Trophoblast cell (in vitro differentiated cells and primary cell): ENCODE results near the gene SPATA19.

Source experiments
- DNase-seq, 2 donors: peaks; one replicate each; pipeline ENCODE4 v3.0.0-alpha.2; 2016
- H2AFZ ChIP-seq: 2 replicates; pipeline ENCODE4 v1.6.1; 2013; ENCODE audit warnings: low read length, moderate library complexity, mild to moderate bottlenecking; ENCODE audit not compliant: insufficient read depth, poor library complexity
- H2AK5ac ChIP-seq: 2 replicates; pipeline ENCODE4 v1.6.1; 2013; ENCODE audit warnings: mild to moderate bottlenecking, low read length
- H2BK120ac ChIP-seq: 2 replicates; pipeline ENCODE4 v1.6.1; 2013; ENCODE audit warnings: low read length, mild to moderate bottlenecking, moderate library complexity; ENCODE audit not compliant: insufficient read depth, poor library complexity
- H2BK12ac ChIP-seq: 2 replicates; pipeline ENCODE4 v1.6.1; 2013; ENCODE audit warnings: mild to moderate bottlenecking, low read length, moderate library complexity
- H2BK5ac ChIP-seq: 2 replicates; pipeline ENCODE4 v1.6.1; 2013; ENCODE audit warnings: low read length, low read depth, moderate library complexity, mild to moderate bottlenecking; ENCODE audit not compliant: poor library complexity
- H3K14ac ChIP-seq: 2 replicates; pipeline ENCODE4 v1.6.1; 2013; ENCODE audit warnings: mild to moderate bottlenecking, low read length
- H3K18ac ChIP-seq: 2 replicates; pipeline ENCODE4 v1.6.1; 2013; ENCODE audit warnings: mild to moderate bottlenecking, low read length
- H3K23ac ChIP-seq: 2 replicates; pipeline ENCODE4 v1.6.1; 2013; ENCODE audit warnings: low read length
- H3K27ac ChIP-seq: 2 replicates; pipeline ENCODE4 v1.5.1; 2013; ENCODE audit warnings: low read depth, mild to moderate bottlenecking, inconsistent platforms, low read length, moderate library complexity
- H3K27me3 ChIP-seq: 2 replicates; pipeline ENCODE4 v1.6.1; 2013; ENCODE audit warnings: inconsistent platforms, mild to moderate bottlenecking, low read length, moderate library complexity; ENCODE audit not compliant: insufficient read depth
- H3K36me3 ChIP-seq, 2 experiments: 1 replicate in 1 of 2; 2 replicates in 1 of 2; pipeline ENCODE4 v1.6.1; 2013; ENCODE audit warnings: low read length in 2 of 2, mild to moderate bottlenecking in 2 of 2, moderate library complexity in 1 of 2; ENCODE audit not compliant: insufficient read depth in 2 of 2, control insufficient read depth in 1 of 2
- H3K4ac ChIP-seq: 2 replicates; pipeline ENCODE4 v1.6.1; 2013; ENCODE audit warnings: low read depth, mild to moderate bottlenecking, low read length, moderate library complexity
- H3K4me1 ChIP-seq, 2 experiments: 1 replicate in 1 of 2; 2 replicates in 1 of 2; pipeline ENCODE4 v1.6.1; 2013; ENCODE audit warnings: low read length in 2 of 2, mild to moderate bottlenecking in 2 of 2, moderate library complexity in 1 of 2; ENCODE audit not compliant: insufficient read depth in 2 of 2, control insufficient read depth in 1 of 2
- H3K4me2 ChIP-seq: 2 replicates; pipeline ENCODE4 v1.6.1; 2013; ENCODE audit warnings: inconsistent platforms, mild to moderate bottlenecking, low read length, moderate library complexity
- H3K4me3 ChIP-seq: 2 replicates; pipeline ENCODE4 v1.5.1; 2013; ENCODE audit warnings: mild to moderate bottlenecking, low read depth, low read length, inconsistent platforms
- H3K79me1 ChIP-seq: one replicate; pipeline ENCODE4 v1.6.1; 2013; ENCODE audit warnings: low read length
- H3K79me2 ChIP-seq: 2 replicates; pipeline ENCODE4 v1.6.1; 2013; ENCODE audit warnings: low read length, mild to moderate bottlenecking; ENCODE audit not compliant: control insufficient read depth, insufficient read depth, poor library complexity
- H3K9ac ChIP-seq: 2 replicates; pipeline ENCODE4 v1.6.1; 2013; ENCODE audit warnings: mild to moderate bottlenecking, low read length
- H3K9me3 ChIP-seq: 2 replicates; pipeline ENCODE4 v1.6.1; 2013; ENCODE audit warnings: low read depth, mild to moderate bottlenecking, control low read depth, inconsistent platforms, low read length; ENCODE audit not compliant: insufficient read depth
- H4K12ac ChIP-seq: 2 replicates; pipeline ENCODE4 v1.6.1; 2013; ENCODE audit warnings: low read depth, mild to moderate bottlenecking, low read length, moderate library complexity
- H4K8ac ChIP-seq: 2 replicates; pipeline ENCODE4 v1.6.1; 2013; ENCODE audit warnings: low read depth, mild to moderate bottlenecking, low read length, moderate library complexity
- H4K91ac ChIP-seq: one replicate; pipeline ENCODE4 v1.6.1; 2013; ENCODE audit warnings: low read depth, mild to moderate bottlenecking, low read length, moderate library complexity
- WGBS: extraction: QIAGEN DNeasy Blood & Tissue Kit; methylation state at CpG from one replicate; pipeline ENCODE4 v1.1.7; 2013; ENCODE audit warnings: missing lambda C conversion rate; ENCODE audit not compliant: insufficient read length, insufficient coverage; ENCODE audit errors: extremely low coverage; 5-methylcytosine and 5-hydroxymethylcytosine counted together

The SPATA19 gene

DNA sequence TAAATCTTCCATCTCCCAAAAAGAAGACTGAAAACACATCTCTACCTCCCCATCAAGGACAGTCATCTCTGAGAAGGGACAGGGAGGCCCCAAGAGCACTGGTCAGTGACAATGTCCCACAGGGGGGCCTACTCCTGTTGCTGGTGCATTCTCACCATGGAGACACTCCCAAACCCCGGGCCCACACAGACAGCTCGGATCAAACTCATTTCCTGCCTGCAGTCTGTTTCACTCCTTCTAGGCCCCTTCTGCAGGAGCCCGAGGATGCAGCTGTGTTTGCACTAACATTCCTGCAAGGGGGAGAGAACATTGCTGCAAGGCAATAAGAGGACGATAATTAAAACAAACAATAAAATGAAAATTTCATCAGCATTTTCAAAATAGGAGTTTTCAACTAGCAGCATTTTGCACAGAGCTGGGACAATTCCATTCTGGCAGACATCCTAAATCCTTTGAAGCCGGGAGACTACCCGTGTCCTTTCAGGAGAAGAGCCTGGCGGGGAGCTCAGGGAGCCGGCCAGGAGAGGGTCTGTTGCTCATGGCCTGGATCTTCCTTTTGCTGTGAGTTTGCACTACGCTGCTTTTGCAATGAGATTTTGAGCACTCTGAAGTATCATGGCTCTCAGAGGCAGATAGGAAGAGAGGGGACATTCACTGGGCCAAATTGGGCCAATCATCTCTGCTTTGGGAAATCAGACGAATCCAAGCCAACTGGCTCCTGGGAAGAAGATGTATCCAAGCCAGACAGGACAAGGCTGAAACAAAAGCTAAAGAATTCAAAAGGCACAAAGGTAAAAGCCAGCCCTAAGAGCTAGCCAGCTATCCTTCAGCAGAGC is 33.2 kb downstream of the SPATA19 start:
- H2AFZ ChIP-seq = no peak overlapping the region
- no peak overlapping the region for H4K12ac ChIP-seq
- no peak overlapping the region for H4K8ac ChIP-seq
- no peak overlapping the region for H3K9ac ChIP-seq
- H3K27me3 ChIP-seq = no peaks in the 10 kb centered on the region
- H3K9me3 ChIP-seq = peaks cover 3% of the 10 kb centered on the region
- DNase-seq = no peak
- H3K79me2 ChIP-seq = no peaks in the 10 kb centered on the region
- no peak overlapping the region for H3K4ac ChIP-seq
- no peak overlapping the region for H3K23ac ChIP-seq
- peak overlapping the region; percentile 12 for H4K91ac ChIP-seq
- no peaks in the 10 kb centered on the region for H3K36me3 ChIP-seq
- H3K14ac ChIP-seq = no peak overlapping the region
- no peak overlapping the region for H2BK12ac ChIP-seq
- peaks cover 8% of the 10 kb centered on the region for H3K79me1 ChIP-seq
- no peak overlapping the region for H3K4me3 ChIP-seq
- H2BK5ac ChIP-seq = peak overlapping the region; percentile 16
- peaks cover 14 to 27% of the 10 kb centered on the region in 2 experiments for H3K4me1 ChIP-seq
- no peak overlapping the region for H2BK120ac ChIP-seq
- no peak overlapping the region for H3K27ac ChIP-seq
- no peak overlapping the region for H3K18ac ChIP-seq
- WGBS = no CpG with 5 or more reads among the region's 10 CpGs
- H2AK5ac ChIP-seq = no peak overlapping the region
- H3K4me2 ChIP-seq = no peak overlapping the region

DNA sequence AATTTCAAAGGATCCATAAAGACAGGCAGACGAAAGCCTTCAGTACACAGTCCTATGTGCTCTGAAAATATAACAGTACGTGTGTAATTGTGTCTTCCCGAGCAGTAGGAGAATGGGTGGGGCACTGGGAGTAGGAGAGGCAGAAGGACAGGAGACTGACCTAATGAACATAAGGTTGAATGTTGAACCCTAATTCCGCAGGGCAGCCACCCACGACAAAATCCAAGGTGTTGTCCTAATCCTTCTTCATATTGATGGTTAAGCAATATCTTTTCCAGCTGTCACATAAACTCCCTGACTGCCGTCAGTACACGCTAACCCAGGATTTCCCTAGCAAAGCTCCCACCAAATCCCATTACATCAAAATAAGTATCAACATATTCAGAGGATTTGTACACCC is 34.5 kb downstream of the SPATA19 start:
- H3K4me1 ChIP-seq = peaks cover 14 to 23% of the 10 kb centered on the region in 2 experiments
- no peak overlapping the region for H2AK5ac ChIP-seq
- H3K36me3 ChIP-seq = no peaks in the 10 kb centered on the region
- no peak overlapping the region for H4K91ac ChIP-seq
- H3K9me3 ChIP-seq = peaks cover 3% of the 10 kb centered on the region
- H2AFZ ChIP-seq = no peak overlapping the region
- H2BK120ac ChIP-seq = no peak overlapping the region
- peaks cover 5% of the 10 kb centered on the region for H3K79me1 ChIP-seq
- no peak overlapping the region for H4K12ac ChIP-seq
- H3K14ac ChIP-seq = no peak overlapping the region
- no peak overlapping the region for H3K23ac ChIP-seq
- no CpG with 5 or more reads among the region's 7 CpGs for WGBS
- H3K4me2 ChIP-seq = no peak overlapping the region
- no peak overlapping the region for H2BK12ac ChIP-seq
- no peak overlapping the region for H3K9ac ChIP-seq
- H3K4me3 ChIP-seq = no peak overlapping the region
- no peak overlapping the region for H4K8ac ChIP-seq
- no peak for DNase-seq
- no peak overlapping the region for H2BK5ac ChIP-seq
- no peaks in the 10 kb centered on the region for H3K79me2 ChIP-seq
- no peak overlapping the region for H3K18ac ChIP-seq
- H3K4ac ChIP-seq = no peak overlapping the region
- no peak overlapping the region for H3K27ac ChIP-seq
- no peaks in the 10 kb centered on the region for H3K27me3 ChIP-seq

DNA sequence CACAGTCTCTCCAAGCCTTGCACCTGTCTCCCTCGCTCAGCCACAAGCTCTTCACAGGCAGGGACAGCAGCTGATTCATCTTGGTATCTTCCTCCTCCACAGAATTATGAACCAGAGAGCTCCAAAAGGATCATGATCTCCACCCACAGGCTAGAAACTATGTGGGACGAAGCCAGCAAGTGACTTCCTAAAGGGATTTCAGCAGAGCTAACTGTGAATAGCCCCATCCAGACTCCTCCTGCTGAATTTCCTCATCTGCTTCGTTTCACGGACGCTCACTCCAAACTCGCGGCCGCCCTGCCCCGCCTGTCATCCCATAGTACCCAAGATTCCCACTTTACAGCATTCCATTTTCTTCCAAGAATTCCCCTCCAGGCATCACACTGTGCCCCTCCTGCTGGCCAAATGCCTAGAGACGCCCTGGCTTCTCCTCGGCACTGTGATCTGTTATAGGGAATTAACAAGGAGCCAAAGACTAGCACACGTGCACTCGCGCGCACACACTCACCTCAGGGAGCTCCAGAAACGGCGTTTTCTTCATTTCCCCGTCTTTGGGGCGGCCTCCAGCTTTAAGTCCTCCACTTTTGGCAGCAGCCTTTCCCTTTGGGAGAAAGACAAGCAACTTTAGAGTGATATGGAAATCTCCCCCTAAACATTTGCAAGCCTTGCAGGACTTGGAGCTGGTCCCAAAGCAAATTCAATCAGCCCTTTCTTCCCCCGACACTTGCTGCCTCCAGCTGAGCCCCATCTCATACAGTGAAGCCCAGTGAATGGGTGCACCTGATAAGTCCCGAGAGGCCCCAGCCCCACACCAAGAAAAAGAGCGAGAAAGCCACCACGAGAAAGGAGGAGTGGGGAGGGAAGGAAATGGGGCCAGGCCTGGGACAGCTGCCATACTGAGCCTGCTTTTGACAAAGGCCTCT is 35.5 kb downstream of the SPATA19 start:
- no peak overlapping the region for H3K4me3 ChIP-seq
- peak overlapping the region; percentile 27 for H2BK12ac ChIP-seq
- no peak overlapping the region for H3K14ac ChIP-seq
- H3K79me1 ChIP-seq = peaks cover 5% of the 10 kb centered on the region
- H3K4me1 ChIP-seq = peaks cover 14 to 23% of the 10 kb centered on the region in 2 experiments
- H3K23ac ChIP-seq = no peak overlapping the region
- no peak overlapping the region for H3K18ac ChIP-seq
- H3K9ac ChIP-seq = no peak overlapping the region
- H3K4me2 ChIP-seq = peak overlapping the region; percentile 13
- peak overlapping the region; percentile 55 for H4K91ac ChIP-seq
- H2BK5ac ChIP-seq = no peak overlapping the region
- H3K79me2 ChIP-seq = no peaks in the 10 kb centered on the region
- H2BK120ac ChIP-seq = peak overlapping the region; percentile 70
- no peak overlapping the region for H2AK5ac ChIP-seq
- H4K8ac ChIP-seq = no peak overlapping the region
- H4K12ac ChIP-seq = no peak overlapping the region
- no peaks in the 10 kb centered on the region for H3K27me3 ChIP-seq
- no peaks in the 10 kb centered on the region for H3K36me3 ChIP-seq
- peak in 1 of 2 donors; percentile 15 for DNase-seq
- H3K9me3 ChIP-seq = peaks cover 3% of the 10 kb centered on the region
- peak overlapping the region; percentile 31 for H3K4ac ChIP-seq
- WGBS = no CpG with 5 or more reads among the region's 23 CpGs
- peak overlapping the region; percentile 35 for H2AFZ ChIP-seq
- H3K27ac ChIP-seq = no peak overlapping the region

DNA sequence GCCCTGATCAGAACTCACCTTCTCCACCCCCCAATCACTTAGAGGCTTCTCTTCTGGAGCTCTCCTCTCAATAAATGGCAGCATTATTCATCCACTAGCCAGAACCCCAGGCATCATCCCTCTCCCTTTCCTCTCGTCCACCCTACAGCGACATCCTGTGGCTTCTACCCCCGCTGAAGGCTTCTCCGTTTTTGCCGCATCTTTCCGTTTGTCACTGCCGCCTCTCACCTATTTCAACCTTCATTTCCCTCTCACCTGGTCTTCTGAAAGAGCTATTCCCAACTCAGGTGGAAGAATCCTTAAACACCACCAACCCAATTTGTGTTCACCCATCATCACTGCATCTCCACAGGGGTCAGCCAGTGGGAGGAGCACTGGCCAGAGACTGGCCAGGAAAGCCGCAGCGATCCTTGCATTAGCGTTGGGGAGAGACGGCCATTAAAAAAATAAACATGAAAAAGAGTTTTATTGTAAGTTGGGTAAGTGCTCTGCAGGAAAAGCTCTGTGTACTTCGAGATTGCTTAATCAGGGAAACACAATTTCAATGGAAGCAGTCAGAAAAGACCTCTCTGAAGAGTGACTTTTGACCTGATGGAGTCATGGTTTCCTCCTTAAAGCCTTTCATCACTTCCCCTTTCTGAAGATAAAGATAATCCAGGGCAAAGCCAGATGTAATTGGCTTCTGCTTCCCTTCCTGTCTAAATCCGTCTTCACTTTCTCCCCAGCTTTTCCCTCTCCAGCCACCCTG is 36.7 kb downstream of the SPATA19 start:
- Histone ChIP-seq H2AFZ (no peak overlapping the region), H2BK5ac (no peak overlapping the region), H2BK12ac (no peak overlapping the region), H4K12ac (no peak overlapping the region), H4K91ac (no peak overlapping the region), H3K9ac (no peak overlapping the region), H3K18ac (no peak overlapping the region), H3K4ac (no peak overlapping the region), H3K4me3 (no peak overlapping the region), H3K27ac (no peak overlapping the region), H3K4me1 (peaks cover 14 to 23% of the 10 kb centered on the region in 2 experiments), H3K79me2 (no peaks in the 10 kb centered on the region), H2BK120ac (no peak overlapping the region), H3K14ac (no peak overlapping the region), H2AK5ac (peak overlapping the region; percentile 36), H3K9me3 (peaks cover 3% of the 10 kb centered on the region), H3K27me3 (no peaks in the 10 kb centered on the region), H3K23ac (no peak overlapping the region), H4K8ac (no peak overlapping the region), H3K79me1 (peaks cover 5% of the 10 kb centered on the region), H3K36me3 (no peaks in the 10 kb centered on the region), H3K4me2 (no peak overlapping the region)
- DNase-seq = no peak
- no CpG with 5 or more reads among the region's 13 CpGs for WGBS
